Stimulated activated CD4-positive, alpha-beta T cell treated with anti-CD3 and anti-CD28 coated beads, Interleukin-2, amount 100 ng/mL, for 4 hours (primary cell): ENCODE data around the gene RGL1.
A peak's percentile ranks its signal among the peaks of the same experiment; 100 is the strongest.

Experiments
- DNase-seq: peaks from one replicate; pipeline ENCODE4 v3.0.0-alpha.2; 2020; ENCODE audit warnings: low read depth

Gene RGL1

DNA sequence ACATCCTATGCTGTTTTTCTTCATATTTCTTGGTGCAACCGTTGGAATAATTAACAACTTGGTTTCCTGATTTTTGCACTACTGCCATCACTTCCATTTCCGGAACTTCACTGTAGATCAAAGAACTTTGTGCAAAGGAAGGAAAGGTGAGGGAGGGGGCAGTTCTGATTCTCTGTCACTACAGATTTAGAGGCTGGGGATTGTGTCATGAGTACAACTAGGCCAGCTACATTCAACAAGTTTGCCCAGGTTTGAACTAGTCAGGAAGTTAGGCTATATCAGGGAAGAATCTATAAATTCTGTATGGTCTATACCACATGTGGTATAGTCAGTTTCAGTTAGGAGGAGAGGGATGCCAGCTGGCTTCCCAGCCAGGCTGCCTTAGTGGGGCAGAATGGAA is 84.2 kb downstream of the RGL1 start:
- DNase-seq: no peak

DNA sequence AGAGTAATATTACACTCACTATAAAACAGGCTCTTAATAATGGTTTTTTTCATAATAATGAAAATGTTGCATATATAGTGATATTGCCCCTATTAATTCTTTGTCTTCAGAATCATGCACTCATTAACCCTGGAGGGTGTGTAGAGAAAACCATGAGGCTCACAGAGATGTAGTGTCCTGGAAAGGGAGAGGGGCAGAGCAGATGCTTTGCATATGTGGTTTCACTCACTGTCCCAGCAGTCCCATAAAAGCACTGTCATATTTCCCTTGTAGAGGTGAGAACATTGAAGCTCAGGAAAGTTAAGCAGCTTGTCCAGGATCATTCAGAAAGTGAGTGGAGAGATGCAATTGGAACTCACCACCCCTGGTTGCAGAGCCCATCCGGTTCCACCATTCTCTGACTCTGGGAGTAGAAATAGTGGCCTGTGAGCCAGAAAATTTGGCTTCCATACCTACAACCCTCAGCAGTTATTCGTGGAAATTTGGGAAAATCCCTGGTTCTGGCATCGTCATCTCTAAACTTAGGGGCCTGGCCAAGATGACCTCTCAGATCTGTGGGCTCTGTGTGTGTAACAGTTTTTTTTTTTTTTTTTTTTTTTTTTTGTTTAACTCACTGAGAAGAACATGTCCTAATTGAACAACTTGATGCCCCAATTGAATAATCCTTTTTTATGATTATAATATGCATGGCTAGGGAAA is 86.4 kb downstream of the RGL1 start:
- no peak for DNase-seq

DNA sequence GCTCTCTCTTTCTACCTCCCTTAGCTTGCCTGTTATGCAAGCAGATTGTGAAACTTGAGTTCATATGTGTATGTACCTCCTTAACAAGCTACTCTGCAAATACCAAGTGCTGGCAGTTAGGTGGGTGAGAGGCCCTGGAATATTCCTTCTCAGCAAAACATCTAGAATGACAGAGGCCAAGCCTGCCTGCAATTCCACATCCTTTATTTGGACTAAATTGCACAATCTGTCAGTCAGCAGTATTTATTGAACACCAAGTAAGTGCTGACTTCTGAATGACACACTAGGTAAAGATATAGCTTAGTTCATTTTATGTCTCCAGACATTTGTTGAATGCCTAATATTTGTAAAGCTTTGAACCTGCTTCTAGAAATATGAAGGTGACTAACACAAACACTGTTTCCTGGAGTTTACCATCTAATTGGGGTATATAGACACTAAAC is 87.5 kb downstream of the RGL1 start:
- no peak for DNase-seq

DNA sequence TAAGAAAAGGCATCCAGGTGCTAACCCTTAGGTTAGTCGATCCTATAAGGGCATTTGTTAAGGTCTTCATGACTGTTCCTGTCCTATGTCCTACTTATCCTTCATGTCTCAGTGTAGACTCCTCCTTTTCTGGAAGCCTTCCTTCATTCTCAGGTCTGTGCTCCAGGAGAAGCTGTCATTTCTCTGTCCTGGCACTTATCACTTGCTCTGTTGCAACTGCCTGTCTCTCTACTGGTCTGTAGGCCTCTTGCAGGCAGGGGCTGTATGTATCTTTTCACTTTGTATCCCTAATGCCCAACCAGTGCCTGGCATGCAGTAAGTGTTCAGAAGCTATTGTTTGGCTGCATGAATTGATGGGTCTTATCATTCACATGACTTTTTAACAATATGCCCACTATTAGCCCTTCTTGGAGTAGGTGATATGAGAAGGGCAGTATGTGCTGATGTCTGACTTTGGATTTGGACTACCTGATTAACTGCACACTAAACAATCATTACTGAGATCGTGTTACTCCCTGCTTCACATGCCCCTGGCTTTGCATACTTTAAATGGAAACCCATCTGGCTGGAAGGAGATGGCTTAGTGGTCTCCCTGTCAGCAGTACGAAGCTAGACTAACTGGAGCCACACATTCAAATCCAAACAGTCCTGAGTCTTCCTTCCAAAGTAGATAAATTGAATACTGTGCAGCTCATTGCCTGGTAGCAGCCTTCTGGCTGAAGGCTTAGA is 88.8 kb downstream of the RGL1 start:
- DNase-seq: no peak

DNA sequence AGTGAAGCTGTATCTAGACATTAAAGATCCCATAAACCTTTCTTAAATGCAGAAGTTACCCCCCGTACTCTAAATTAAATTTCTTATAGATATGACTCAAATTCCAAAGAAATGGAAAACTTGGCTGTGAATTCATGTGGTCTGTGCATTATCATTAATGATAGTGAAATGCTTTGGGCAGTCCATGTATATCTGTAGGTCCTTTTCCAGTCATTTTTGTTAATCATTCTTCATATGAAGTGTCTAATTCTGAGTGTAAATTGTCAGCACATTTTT is 89.3 kb downstream of the RGL1 start:
- DNase-seq: no peak

DNA sequence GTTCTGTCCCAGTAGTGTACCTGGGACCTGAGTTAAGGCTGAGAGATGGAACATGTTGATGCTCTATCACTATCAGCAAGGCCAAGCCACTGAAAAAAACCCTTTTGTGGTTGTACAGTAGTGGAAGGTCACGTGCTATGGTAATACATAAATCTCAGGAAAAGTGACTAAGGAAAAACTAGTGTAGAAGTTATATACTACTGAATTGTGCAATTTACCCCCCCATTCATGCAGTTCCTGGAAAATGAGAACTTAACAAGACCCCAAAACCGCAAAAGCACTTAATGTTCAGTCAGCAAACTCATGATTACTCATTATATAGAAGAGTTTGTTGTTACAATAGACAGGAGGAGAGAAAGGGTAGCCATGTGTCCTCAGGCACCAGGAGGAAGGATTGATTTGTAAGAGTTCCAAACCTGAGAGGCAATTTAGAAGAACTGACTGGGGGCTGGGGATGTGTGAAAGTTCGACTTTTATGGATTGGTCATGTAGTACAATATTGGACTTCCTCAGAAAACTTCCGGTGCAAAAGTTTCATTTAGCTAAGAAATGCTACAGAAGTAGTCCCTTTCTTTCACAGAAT is 91.6 kb downstream of the RGL1 start:
- DNase-seq: no peak

DNA sequence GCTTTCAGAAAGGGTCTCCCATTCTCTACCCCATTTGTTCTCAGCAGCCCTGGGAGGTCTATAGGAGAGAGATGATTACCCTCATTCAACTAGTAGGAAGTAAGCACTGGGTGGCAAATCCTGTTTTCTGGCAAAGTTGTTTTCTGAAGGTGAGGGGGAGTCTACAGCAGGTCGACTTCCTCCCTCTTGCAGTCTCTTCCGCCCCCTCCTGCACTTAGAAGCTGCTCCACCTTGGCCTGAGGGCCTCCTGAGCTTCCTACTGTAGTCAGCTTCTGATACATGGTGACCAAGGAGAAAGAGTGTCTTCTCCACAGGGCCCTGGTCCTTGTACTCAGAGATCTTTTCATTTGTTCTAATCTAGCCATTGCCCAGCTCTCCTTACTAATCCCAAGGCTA is 93.1 kb downstream of the RGL1 start:
- no peak for DNase-seq

DNA sequence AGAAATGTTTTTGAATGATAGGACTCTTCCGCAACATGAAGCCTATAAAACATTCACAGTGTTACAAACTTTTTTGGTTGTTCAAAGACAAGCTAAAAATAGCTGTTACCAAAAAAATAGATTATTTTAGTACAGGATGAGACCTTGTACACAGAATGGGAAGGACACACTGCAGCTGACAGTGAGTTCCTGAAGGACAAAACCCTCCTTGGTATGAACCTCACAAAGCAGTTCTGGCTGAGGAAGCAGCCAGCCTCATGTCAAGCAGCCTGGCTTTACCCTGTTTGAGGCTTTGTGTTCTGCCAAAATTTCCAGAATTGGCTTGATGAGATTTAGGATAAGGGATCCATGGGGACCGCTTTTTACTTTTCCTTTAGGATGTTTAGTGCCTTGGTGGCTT is 93.7 kb downstream of the RGL1 start:
- no peak for DNase-seq

DNA sequence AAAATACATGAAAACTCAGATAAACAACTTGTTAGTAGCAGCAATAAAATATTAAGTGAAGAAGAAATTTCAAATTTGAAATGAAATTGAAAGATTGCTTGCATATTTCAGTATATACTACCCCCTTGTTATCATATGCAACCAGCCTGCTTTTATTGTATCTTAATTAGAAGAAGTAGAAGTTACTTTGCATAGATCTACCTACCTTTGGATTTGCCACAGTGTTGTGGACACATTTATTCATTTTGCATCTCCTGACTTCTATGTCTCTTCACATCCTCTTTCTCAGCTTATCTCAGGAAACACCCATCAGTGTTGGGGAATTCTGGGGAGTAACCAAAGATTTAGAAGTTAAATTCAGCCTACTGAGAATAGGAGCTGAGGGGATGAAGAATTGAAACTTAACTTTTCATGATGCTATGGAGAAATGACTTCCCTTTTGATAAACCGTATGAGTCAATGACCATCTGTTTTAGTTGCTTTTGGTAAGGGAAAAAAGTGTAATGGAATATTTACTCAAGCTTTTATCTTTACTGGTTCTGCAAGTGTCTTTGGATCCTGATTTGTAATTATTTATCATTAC is 96.9 kb downstream of the RGL1 start:
- DNase-seq: no peak

DNA sequence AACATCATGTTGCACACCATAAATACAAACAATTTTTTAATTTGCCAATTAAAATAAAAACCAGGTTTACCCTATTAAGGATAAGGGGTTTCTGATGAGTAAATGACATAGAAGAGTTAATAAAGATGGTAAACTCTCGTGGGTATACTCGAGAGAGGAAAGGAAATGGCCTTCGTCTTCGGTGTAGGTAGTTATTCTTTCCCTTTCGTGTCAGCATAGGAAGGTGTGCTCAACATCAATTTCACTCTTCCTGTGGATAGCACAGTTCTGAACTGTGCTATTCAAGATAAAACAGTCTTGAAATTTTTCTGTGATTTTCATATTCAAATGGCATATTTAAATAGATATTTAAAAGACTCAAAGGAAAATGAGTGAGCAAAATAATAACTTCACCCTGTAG is 98.2 kb downstream of the RGL1 start:
- no peak for DNase-seq

DNA sequence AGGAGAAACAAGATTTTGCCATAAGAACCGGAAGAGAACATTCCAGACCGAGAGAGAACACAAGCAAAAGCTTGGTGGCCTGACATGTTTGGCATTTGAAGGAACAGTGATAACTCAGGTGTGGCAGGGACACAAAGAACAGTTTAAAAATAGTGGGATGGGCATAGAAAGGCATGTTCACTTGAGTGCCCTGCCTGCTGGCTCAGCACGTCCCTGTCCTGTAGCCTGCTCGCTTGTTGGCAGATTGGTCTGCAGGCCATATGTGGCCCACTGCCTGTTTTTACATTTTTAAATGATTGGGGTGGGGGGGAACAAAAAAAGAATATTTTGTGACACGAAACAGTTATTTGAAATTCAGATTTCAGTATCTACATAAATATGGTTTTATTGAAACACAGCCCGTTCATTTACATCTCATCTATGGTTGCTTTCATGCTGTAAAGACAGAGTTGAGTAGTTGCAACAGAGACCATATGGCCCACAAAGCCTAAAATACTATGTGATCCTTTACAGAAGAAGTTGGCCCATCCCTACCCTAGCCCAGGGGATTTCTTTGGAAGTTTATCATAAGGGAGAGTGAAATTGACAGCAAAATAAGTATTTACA is 100.7 kb downstream of the RGL1 start:
- DNase-seq: no peak

DNA sequence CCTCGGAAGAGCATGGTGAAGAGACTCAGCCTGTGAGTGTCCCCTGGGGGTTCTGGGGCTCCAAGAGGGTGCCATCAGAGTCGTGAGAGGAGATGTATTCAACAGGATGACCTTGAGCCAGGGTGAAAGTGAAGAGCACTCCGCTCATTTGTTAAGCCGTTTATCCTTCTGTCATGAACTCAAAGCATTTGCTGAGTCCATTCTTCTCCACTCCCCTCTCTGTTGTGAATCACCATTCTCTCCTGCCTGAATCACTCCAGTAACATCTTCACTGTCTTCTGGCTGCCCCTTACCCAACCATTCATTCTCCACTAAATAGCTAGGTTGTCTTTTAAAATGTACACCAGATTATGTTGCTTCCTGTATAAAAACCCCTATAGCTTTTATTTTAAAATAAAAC is 102.2 kb downstream of the RGL1 start:
- no peak for DNase-seq

DNA sequence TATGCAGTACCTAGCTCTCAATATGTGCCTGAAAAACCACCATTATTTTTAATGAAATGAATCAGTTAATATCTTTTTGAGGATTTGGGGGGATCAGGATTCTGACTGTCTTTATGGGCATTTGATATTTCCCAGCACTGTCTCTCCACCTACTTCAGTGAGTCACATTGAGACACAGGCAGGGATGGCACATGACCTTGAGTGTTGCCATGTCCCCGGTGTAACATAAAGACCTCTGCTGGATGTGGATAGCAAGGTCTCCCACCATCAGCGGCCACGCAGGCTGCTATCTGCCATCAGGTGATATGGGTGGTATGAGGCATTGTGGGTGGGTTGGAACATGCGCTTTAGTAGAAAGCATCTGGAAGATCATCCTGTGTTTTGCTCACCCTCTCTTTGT is 103.2 kb downstream of the RGL1 start:
- no peak for DNase-seq

DNA sequence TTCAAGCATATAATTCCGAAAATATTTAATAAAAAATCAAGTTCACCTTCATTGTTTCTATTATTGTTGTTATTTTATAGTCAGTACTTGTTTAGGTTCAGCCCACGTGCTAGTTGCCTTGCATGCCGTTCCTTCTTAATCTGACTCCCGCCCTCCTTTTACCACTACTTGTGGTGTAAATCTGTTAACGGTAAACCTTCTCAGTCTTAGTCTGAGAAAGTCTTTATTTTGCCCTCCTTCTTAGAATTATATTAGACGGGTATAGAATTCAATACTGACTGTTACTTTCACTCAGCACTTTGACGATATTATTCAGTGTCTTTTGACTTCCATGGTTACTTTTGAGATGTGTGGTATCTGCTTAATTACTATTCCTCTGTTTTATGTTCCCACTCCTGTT is 104.8 kb downstream of the RGL1 start:
- no peak for DNase-seq

DNA sequence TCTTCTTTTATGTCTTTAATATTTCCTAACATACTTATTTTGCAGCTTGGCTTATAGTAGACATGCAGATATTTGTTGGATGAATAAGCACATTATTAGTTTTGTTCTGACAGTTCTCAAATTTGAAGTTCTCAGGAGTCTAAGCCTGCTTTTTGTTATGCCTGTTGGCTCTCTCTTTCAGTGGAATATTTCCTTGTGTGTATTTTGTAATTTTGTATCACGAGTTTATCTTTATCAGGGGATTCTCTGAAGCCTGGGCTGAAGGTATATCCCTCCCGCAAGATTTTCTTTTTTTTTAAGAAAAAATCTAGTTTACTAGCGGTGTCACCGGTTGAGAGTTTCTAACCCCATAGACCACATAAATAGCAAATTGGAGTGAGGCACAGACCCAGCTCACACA is 105.9 kb downstream of the RGL1 start:
- DNase-seq: no peak

DNA sequence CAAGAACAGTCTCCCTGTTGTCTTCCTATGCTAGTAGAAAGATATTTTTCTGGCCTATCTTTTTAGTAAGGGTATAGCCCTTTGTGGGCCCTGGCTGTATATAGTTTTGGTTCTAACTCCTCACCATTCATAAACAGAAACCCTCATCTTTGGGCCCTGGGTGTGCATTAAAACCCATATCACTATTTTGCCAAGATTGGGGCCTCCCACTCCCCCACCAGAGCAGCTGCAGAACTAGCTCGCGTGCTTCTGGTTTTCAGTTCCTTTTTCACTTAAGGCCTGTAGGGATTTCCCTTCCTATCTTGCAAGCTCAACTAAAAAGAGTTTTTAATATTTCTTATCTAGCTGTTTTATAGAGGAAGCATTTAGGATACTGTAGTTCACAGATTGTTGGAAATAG is 106.4 kb downstream of the RGL1 start:
- no peak for DNase-seq

DNA sequence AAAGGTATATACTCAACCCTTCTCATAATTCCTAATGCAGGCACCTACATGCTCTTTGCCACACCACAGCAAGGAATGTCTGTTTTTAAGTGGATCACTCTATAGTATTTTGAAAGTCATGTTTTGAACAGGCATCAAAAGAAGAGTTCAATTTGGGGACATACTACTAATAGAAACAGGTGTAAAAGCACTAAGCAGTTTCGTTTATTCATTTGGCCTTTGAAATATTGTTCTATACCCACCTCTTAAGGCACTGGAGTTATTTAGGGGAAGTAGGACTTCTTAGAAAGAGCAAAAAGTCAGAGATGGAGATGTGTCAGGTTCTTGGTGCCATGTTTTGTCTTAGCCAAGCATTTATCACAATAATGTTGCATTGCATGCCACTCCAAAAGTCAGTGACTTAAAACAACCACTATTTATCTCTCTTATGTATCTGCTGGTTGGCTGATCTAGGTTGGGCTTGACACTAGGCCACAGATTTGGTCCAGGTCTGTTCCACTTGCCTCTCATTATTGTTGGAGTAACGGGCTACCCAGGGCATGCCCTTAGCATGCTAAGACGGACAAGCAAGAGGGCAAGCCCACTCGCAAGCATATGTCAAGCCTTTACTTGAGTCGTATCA is 107.5 kb downstream of the RGL1 start:
- DNase-seq: no peak

DNA sequence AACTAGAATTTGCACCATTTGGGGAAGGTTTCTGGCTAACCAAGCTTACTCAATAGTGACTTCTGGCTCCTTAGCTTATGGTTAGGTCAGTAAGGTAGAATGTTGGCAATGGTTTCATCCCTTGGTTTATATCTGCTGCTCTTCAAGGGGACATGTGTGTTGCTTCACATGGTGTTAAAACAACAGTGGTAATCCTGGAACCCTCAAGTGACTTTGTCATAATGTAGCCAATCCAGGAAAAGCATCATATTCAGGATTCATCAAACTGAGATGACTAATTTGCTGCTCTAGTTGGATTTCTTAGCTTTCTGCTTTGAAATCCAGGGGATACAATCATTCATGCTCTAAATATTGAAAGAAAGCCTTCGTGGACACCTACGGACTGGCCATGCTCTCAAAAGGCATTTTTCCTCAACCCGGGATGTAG is 108.7 kb downstream of the RGL1 start:
- DNase-seq: no peak

DNA sequence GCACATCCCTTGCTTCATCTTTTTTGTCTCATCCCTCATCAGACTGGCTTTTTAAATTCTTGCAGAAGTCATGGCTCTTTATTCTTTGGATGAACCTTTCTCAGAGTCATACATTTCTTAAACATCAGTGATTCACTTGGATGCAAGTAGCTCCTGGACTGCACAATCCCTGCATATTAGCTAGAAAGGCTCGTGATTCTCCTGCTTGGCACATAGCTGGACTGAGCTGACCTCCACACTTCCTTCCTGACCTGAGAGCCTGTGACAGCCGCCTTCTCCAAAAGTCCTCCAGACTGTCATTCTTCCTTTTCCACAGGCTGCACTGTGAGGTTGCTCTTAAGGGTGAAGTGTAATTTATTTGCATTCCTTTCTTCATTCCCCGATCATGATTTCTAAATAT is 109.4 kb downstream of the RGL1 start:
- DNase-seq: no peak

DNA sequence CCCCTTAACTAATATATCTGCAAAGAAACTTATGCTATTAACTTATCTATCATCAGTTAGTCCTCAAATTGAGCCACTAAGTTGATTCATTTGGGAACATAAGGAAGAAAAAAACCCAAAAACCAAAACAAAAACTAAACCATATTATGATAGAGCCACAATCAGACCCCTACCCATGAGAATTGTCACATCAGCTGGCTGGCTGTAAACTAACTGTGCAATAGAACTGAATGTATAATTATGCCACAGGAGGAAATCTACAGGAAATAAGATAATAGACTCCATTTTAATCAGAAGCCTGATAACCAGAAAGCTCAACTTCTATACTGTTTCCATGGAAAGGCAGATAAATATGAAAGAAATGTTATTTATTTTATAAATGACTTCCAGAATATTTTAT is 110.0 kb downstream of the RGL1 start:
- no peak for DNase-seq

DNA sequence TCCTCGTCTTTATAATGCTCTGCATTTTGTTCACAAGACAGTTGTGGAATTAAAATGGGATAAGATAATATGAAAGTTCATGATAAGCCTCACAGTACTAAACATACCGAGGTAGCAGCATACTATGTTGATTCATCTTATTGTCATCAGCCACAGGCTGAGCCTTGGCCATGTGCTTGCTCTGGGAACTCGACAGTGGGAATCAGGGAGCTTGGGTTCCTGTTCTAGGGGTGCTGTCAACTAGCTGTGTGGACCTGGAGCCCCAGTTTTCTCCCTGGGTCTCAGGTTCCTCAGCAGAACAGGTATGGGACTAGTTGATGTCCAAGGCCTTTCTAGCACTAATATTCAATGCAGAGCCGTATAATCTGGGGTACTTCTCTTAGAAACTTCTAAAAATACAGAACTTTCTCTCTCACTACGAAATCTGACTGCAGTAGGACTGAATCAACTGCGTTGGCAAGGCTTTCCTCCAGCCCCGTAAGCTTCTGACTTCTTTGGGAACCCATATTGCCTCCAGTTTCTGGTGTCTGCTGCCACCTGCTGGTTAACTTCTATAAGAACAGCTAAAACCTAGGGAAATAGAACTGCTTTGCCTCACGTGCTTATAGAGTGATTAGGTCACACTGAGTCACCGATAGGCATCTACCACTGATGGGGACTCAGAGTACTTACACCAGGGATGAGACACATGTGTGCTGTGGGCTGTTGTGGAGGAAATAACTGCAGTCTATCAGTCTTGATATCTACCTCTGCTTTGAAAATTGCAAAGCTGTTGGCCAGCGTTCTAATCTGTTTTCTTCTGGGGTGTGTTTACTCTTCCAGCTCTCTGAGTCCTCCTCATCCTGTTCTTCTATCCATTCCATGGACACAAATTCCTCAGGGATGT is 110.9 kb downstream of the RGL1 start:
- DNase-seq: peak; percentile 67

DNA sequence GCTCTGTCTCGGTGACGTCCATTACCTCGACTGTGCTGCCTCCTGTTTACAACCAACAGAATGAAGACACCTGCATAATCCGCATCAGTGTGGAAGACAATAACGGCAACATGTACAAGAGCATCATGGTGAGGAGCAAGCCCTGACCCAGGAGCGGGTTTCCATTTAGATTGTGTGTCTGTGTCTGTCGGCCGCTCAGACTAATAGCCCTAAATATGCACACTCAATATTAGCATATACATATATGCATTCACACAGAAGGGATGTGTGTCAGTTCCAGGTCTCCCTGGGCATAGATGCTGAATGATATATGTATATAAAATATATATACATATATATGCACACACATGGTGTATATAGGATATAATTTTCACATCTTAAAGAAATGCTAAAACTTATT is 111.7 kb downstream of the RGL1 start:
- no peak for DNase-seq
